GM21390 (cell line): ENCODE measurements around the gene PKP4.

Source experiments
- ATAC-seq: cut with Tn5 transposase; IDR thresholded peaks from one replicate; pipeline ENCODE4 v1.9.1; 2021; ENCODE audit not compliant: unreplicated experiment

Gene PKP4

DNA sequence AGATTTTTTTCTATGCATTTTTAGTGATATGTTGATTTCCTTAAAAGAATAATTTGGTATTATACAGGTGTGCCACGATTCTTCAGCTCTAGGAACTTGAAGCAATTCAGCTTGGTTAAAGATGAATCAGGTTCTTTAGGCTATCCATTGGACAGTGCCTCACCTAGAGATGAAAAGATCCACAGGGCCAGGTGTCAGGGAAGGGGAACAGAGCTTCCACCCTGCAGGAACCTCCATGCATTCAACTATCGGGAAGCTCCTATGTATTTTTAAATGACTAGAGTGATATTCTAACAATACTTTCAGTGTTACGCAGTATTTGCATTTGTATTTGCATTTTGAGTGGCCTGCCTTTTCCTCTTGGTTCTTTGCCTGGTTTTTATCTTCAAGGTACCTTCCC lies 40.2 kb downstream of the PKP4 start:
- ATAC-seq: no peak

DNA sequence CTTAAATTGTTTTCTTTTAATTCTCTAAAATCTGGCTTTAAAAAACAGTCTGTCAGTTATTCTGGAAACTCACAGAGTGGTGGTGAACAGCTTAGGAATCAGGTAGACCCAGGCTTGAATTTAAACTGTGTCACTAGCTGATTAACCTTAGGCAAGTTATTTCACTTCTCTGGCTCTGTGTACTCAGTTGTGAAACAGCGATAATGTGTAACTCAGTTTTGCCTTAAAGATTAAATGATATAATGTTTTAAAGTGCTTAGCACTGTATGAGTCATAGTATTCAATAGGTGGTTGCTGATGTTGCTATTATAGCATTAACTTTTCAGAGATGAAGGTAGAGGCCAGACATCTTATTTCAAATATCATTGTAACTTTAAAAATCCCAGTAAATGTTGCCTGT lies 40.7 kb downstream of the PKP4 start:
- ATAC-seq: no peak

DNA sequence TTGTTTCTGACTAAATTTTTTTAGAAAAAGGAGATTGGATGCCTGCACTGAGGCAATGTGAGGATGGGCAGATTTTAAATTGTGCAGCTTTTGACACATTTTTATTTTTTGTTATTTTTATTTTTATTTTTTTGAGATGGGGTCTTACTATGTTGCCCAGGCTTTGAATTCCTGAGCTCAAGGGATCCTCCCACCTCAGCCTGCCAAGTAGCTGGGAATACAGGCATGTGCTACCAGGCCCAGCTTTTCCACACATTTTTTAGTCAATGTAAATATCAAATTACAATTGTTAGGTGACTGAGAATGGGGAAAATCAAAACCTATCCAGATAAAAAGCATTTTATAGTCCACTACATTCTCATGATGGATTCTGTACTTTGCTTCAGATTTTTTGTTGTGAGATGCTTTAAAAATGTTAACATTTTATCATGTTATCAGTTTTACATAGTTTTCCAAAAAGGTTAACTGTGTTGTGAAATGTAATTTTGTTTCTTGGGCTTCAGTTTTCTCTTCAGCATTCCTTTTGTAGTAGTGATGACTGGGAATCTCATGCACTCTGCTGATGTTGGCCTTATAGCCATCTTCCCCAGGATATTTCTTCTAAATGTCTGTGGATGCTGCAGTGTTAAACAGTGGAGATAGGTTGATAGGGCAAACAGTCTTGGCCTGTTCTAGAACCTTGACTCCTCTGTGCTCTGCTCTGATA lies 41.4 kb downstream of the PKP4 start:
- no peak for ATAC-seq

DNA sequence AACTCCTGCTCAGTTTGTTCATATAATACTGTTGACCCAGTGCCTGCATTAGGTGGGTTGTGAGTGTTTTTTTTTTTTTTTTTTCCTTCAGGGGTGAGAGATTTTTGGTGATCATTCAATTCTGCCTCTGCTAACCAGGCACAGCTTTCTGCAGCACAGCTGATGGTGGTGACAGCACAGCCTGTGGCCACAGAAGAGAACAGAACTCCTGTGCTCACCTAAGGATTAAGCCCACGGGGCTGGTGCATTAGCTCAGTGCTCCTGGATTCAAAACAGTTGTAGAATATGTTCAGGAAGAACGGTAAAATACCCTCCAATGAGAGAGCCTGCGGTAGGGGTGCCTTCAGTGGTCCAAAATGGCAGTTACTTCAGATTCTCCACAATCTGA lies 42.0 kb downstream of the PKP4 start:
- no peak for ATAC-seq

DNA sequence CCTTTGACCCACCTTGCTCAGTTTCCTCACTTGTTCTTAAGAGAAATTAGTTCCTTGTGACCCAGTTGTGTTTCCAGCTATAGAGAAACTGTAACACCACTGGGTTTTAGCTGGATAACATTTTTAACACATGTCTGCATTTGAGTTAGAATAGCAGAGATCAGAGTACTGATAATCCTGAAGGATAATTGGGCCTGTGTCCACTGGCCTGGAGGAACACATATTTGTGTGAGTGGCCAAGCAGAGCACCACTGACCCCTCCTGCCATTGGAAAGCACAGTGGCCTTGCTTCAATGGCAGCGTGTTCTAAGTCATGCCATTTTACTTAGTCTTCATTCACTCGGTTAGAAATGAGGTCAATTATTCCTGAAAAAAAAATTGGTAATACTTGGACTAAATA lies 42.6 kb downstream of the PKP4 start:
- no peak for ATAC-seq

DNA sequence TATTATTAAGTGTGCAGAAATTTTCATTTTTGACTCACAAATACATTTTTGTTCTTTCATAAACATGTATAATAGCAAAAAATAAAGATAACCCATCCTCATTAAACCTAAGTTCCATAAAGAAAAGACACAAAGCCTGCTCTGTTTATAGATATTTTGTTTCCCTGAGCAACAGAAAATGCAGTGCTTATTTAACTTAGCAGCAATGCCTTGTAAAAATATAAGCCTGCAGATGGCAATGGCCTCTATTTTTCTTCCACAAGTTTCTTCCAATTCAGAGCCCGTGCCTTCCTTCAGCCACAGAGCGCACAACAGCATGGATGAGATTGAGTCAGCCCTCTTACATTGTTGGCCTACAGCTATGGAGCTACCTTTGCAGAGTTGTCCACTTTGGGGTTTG lies 43.6 kb downstream of the PKP4 start:
- no peak for ATAC-seq

DNA sequence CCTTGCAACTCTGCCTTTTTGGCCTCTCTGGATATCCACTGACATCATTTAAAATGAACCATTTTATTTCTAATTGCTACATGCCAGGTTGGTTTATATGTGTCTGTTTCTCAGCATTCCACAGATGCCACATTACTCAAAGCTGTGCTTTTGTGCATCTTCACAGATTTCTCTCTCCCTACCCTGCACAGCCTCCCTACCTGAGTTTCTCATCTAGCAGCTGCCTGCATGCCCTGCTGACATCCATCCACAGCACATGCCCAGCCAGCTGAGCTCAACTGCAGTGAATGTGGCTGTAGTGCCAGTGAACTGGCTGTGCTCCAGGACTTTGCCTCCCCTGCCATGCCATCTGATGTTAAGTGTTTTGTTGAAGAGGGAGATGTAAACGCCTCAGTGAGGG lies 44.5 kb downstream of the PKP4 start:
- ATAC-seq: no peak

DNA sequence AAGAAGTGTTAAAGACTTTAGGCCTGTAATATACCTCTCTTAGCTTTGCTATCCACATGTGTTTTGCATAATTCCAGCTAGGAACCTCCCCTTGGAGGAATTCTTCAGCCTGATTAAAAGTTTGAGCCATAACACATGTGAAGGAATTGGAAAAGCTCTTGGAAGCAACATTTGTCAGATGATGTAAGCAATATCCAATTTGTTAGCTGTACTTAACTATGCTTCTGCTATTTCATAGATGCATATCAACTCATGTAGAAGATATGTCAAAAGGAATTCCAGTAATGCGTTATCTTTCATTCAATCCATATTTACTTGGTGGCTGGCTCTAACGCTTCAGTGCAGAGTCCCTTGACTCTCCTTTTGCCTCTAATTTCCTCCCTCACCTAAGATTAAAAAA lies 46.2 kb downstream of the PKP4 start:
- ATAC-seq: no peak

DNA sequence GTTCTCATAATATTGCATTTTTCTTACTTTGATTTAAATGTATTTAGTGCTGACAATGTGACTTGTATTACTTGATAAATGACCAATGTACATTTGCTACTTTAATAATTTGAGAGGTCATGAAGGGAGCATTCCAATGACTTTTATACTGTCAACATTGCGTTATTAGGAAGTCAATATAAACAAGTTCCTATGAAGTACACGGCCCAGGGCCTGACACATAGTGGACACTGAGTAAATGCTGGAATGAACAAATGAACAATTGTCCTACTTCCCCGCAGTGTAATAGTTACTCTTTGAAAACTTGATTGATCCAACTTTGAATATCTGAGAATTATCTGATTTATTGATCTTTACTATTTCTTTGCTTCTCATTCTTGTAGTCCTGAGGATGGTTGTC lies 47.3 kb downstream of the PKP4 start:
- no peak for ATAC-seq

DNA sequence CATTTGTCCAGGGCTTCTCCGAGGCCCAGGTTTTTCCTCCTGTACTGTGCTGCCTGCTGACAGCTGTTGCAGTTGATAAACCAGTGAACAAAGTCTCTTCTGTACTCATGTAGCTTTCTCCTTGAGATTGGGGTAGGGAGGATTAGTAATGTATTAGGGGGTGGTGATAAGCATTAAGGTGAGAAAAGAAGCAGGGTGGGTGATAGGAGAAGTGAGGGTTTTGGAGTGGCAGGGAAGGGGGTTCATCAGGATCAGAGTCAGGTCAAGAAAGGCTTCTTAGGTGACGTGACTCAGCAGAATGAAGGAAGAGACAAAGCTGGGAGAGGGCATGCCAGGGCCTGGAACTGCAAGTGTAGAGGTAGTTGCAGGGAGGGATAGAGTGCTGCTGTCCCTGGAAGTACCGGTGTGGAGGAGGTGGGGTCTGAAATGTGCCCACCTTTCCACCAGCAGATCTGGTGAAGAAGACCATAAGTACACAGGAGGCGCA lies 48.7 kb downstream of the PKP4 start:
- ATAC-seq: no peak

DNA sequence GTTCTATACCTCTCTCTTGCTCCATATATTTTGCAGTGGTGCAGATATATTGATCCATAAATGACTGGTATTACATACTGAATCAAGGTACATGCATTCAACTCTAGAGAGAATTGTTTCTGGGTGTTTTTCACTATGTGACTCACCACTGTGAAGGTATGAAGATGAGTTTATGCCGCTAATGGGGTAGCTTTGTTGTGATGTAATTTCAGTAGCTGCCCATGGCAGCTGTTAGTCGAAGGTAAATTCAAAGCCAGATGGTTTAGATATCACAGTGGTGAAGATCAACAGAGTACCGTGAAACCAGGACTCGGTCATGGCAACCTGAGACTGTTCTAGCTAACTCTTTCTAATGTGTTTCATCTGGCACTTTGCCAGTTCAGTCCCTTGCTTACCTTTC lies 50.4 kb downstream of the PKP4 start:
- peak; percentile 63 for ATAC-seq

DNA sequence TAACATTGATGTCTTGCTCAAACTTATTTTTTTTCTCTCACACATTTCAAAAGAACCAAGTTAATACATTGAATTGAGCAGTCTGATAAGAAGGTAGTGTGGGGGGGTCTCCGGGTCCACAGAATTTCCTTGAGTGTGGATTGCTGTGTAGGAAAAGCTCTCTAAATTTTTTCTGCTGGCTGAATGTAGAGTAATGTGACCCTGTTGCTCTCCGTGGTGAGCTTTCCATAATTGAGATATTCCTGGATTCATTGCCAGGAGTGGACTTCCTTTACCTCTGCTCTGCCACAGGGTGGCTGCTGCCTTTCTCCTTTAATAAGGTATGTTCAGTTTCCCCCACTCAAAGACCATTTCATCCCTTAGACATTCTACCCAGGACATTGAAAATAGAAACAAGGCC lies 50.9 kb downstream of the PKP4 start:
- no peak for ATAC-seq

DNA sequence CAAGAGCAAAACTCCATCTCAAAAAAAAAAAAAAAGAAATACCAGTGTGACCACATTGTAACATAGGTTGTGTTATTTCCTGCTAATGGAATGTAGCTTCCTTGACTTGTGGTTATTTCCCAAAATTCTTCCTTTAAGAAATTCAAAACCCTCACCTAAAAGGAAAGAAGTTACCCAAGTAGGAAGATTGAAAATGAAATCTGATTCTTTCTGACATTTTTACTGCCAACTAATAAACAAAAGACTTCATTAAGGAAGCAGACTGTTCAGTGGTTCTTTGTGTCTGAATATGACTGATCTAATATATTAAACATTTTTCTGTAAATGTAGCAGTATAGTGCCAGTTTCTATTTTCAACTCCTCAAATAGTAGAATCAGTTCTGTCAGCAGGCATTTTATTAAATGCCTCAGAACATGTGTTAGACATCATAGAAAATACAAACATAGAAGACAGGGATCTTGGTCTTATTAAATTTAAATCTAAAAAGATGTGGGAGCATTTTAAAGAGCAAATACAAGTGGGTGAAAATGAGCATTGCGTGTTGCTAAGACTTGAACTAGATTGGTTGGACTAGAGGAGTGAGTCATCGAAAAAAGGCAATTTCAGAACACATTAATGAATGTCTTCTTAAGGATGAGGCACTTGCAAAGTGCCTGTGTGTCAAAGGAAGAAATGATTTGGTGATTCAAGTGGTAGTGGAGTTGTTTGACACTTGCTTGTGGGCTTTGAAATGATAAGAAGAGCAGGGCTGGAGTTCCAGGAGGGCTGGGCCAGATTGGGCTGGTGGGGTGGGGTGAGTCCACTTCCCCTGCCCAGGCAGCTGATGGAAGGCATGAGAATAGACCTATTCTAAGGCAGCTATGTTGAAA lies 53.4 kb downstream of the PKP4 start:
- ATAC-seq: no peak

DNA sequence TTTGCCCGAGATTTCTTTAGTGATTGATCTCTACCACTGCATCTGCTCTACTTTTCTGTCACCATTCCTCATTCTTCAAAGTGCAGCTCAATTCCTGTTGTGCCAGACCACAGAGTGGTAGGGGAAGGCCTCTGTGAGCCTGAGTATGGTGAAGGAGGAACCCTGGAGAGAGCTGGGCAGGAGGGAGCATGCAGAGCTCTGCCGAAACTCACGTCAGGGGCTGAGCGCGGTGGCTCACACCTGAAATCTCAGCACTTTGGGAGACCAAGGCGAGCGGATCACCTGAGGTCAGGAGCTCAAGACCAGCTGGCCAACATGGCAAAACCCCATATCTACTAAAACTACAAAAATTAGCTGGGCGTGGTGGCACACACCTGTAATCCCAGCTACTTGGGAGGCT lies 54.1 kb downstream of the PKP4 start:
- ATAC-seq: no peak

DNA sequence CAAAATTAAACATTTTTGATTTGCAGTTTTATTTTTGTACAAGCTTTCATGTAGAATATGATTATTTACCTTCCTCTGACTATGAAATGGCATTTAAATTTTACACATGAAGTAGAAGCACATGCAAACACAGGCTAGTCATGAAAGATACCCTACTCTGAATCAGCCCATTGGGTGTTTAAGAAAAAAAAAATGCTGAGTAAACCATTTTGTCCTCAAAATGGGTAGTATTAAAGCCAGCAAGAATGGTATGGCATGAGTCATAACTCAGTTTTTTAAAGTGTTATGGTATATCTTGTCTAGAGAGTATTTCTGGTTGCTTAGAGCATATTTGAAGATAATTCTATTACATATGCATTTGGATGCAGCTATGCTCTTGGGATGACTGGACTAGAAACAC lies 55.0 kb downstream of the PKP4 start:
- ATAC-seq: no peak

DNA sequence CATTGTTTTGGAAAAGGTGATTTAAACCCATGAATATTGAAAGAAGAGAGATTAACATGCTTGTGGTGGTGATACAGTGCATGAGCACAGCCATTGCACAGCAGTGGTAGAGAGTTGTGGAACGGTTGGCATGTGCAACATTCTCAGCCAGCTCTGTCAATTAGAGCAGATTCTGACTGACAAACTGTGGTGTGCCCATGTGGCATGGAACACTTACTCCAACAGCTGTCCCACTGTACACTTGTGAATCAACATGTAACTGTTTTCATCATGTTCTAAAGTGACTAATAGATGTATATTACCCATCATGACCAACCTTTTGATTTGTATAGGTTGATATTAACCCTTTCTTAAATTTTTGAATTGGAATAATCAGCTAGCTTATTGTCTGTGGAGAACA lies 55.6 kb downstream of the PKP4 start:
- ATAC-seq: no peak

DNA sequence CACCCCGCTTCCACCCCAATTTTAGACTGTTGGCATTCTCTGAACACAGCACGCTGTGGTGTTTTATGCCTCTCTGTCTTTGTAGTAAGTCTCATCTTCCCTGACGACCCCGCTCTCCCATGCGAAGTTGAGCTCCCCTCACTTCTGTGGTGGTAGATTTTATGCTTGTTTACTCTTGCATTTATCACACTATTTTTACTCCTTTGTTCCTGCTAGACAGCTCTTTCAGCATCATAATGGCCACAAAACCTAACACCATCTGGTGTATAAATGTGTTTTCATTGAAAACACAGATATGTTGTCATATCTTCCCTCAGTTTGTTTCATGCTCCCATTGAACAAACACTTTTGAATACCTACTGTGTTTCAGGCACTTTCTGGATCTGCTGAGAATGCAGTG lies 57.1 kb downstream of the PKP4 start:
- ATAC-seq: no peak

DNA sequence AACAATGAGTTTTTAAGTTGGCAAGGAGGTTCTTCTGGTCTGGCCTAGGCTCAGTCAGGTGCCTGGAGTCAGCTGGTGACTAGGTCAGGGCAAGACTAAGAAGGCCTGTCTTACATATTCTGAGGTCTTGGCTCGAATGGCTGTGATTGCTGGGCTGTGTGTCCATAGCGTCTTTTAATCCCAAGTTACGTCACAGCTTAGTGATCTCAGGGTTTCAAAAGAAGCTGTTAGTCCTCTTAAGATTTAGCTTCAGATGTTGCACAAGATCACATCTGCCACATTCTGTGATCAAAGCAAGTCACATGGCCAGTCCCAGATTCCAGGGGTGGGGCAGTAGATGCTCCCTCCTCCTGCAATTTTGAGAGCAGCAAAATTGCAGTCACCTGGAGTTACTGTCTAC lies 61.3 kb downstream of the PKP4 start:
- no peak for ATAC-seq

DNA sequence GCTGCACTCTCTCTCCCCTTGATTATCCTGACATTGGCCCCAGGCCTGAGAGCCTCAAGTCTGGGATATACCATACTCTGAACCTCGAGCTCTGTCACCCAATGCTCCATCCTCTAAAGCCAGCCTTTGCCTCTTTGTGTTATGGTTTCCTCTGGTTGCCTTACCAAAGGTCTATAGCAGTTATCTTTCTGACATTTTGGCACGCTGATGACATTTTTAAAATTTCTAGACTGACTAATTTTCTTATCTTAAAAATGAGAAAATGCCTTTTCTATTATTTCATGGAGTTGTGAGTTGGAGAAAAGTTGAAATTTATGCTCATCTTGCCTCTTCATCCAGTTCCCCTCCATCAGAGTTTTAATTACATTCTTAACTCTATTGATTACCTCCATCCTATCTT lies 62.7 kb downstream of the PKP4 start:
- ATAC-seq: no peak

DNA sequence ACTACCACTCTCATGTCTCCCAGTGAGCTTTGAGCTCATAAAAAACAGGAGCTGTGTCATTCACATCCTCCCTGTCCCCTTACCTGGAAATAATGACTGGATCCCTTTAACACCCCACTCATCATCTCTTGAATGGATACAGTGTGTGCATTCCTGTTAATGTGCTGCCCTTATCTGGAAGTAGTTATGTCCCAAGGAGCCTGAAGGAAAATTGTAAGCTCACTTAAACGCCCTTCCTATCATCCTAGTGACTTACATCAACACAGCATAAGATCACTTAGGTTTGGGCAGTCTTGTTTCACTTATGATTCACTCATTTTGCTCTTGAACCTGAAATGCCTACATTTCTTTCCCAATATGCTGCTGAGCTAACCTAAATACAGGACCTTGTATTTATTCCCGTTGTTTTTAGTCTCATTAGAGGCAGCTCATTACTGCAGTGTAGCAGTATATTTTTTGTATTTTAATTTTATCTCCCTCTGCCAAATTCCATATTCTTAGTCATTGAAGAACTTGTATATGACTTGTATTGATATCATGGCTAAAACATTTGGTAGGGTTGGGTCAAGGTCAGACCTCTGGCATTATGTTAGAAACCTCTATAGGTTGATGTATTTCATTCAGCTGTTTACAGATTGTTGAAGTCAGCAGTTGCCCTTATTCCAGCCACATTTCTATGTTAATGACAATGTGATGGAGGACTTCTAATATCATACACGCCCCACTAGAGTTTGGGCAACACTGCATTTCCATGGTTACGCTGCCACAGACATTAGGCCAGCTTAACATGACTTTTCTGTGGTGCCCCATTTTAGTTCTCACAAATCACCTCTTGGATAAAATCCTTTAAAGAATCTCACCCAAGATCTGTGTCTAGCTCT lies 72.9 kb downstream of the PKP4 start:
- ATAC-seq: no peak

DNA sequence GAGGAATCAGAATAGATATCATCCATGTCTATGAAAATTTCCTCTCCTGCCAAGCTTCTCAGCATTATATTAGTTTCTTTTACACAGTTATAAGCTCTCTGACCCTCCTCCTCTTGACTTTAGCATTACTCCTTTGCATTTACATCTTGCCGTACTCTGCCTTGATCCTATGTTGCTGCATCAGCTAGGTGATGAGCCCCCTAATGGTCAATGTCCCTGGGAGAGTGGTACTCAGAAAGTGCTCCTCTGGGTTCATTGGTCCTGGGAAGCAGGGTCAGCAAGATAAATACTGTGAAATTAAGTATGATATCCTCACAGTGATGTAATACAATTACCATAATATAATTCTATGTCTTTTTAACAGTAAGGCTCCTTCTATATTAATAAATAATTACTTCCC lies 74.1 kb downstream of the PKP4 start:
- ATAC-seq: no peak

DNA sequence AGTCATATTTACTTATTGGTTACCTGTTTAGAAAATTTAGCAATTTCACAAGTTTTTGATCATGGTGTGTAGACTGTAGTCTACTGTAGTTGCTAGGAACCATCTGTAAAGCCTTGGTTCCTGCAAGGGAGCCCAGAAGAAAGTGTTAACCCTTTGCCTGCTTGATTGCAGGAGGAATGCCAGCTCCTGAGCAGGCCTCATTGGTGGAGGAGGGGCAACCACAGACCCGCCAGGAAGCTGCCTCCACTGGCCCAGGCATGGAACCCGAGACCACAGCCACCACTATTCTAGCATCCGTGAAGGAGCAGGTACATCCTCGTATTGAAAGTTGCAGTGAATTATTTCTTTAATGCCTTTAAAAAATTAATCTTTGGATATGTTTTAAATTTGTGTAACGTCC lies 76.3 kb downstream of the PKP4 start:
- no peak for ATAC-seq
